ENCODE data around the gene ACAD9. TPM values are rescaled to one million over a fixed set of nuclear protein-coding genes. Genes with fewer than 3 reads are reported as not detected.
A peak's percentile ranks its signal among the peaks of the same experiment; 100 is the strongest.

The ACAD9 gene
- polyA plus RNA-seq, 3 donors, result 21.9 to 27.7 (median 25.6) TPM

- no peak for TF ChIP-seq CTCF (IDR thresholded peaks at IDR 0.05)
- Histone ChIP-seq H3K9ac (ENCODE audit: insufficient read depth, low read length, poor library complexity, severe bottlenecking) (no peak overlapping the region), H3K79me2 (ENCODE audit: insufficient read depth, low read length) (no peaks in the 10 kb centered on the region), H3K27ac (ENCODE audit: low read depth in 1 of 2, low read length in 2 of 2) (no peak overlapping the region), H3K4me2 (replicated peaks; ENCODE audit: extremely low read depth, low read length, poor library complexity, severe bottlenecking) (no peak overlapping the region), H3K9me3 (replicated peaks in 1 of 2; ENCODE audit: control insufficient read depth in 1 of 2, insufficient read depth in 1 of 2, low read length in 2 of 2) (peaks cover 0 to 15% of the 10 kb centered on the region in 2 donors), H3K36me3 (replicated peaks in 1 of 2; ENCODE audit: control insufficient read depth in 1 of 2, insufficient read depth in 2 of 2, low read length in 2 of 2) (no peaks in the 10 kb centered on the region), H4K20me1 (ENCODE audit: insufficient read depth, low read length) (no peaks in the 10 kb centered on the region), H3K27me3 (ENCODE audit: control insufficient read depth in 2 of 2, insufficient read depth in 2 of 2, low read length in 2 of 2) (no peaks in the 10 kb centered on the region), H3K4me1 (ENCODE audit: control insufficient read depth in 1 of 2, insufficient read depth in 2 of 2, low read length in 2 of 2) (peaks cover 61 to 70% of the 10 kb centered on the region in 2 donors), H2AFZ (ENCODE audit: insufficient read depth, low read depth, low read length, poor library complexity, severe bottlenecking) (no peak overlapping the region), H3K4me3 (replicated peaks in 1 of 3; ENCODE audit: low read depth in 2 of 3, low read length in 3 of 3) (no peak overlapping the region)
- peaks cover 0 to 2% of the 10 kb centered on the region in 2 donors for H3K36me3 Mint-ChIP-seq
- peaks cover 55% of the 10 kb centered on the region for H3K4me1 Mint-ChIP-seq
- H3K27me3 Mint-ChIP-seq (ENCODE audit: low read depth in 3 of 3), result peaks cover 0 to 3% (median 0%) of the 10 kb centered on the region in 3 donors
- intact Hi-C loops (cut with micrococcal nuclease), result loop anchor here in 1 of 2 donors (5.0 kb wide), 1 partner anchor 37 kb away; no protein-coding TSS in a partner anchor
- peaks cover 4 to 18% (median 13%) of the 10 kb centered on the region in 7 donors for H3K9me3 Mint-ChIP-seq
- H3K4me3 Mint-ChIP-seq, result no peak overlapping the region
- 97% methylated on average over 12 of the region's 13 CpGs for WGBS (ENCODE audit: insufficient coverage)
- no peak for DNase-seq
- no peak overlapping the region for H3K27ac Mint-ChIP-seq
These were observed 30.5 kb upstream of the ACAD9 start for GRCh38 chr3:128848936-128849335.

- Histone ChIP-seq H3K27me3 (ENCODE audit: control insufficient read depth in 2 of 2, insufficient read depth in 2 of 2, low read length in 2 of 2) (no peaks in the 10 kb centered on the region), H2AFZ (ENCODE audit: insufficient read depth, low read depth, low read length, poor library complexity, severe bottlenecking) (peak overlapping the region; percentile 48), H3K4me1 (ENCODE audit: control insufficient read depth in 1 of 2, insufficient read depth in 2 of 2, low read length in 2 of 2) (peaks cover 67 to 76% of the 10 kb centered on the region in 2 donors), H3K9me3 (replicated peaks in 1 of 2; ENCODE audit: control insufficient read depth in 1 of 2, insufficient read depth in 1 of 2, low read length in 2 of 2) (peaks cover 0 to 20% of the 10 kb centered on the region in 2 donors), H3K4me3 (replicated peaks in 1 of 3; ENCODE audit: low read depth in 2 of 3, low read length in 3 of 3) (no peak overlapping the region), H3K36me3 (replicated peaks in 1 of 2; ENCODE audit: control insufficient read depth in 1 of 2, insufficient read depth in 2 of 2, low read length in 2 of 2) (no peaks in the 10 kb centered on the region), H3K27ac (ENCODE audit: low read depth in 1 of 2, low read length in 2 of 2) (peak overlapping the region in 1 of 2 donors; percentile 51), H3K79me2 (ENCODE audit: insufficient read depth, low read length) (no peaks in the 10 kb centered on the region), H3K4me2 (replicated peaks; ENCODE audit: extremely low read depth, low read length, poor library complexity, severe bottlenecking) (no peak overlapping the region), H3K9ac (ENCODE audit: insufficient read depth, low read length, poor library complexity, severe bottlenecking) (no peak overlapping the region), H4K20me1 (ENCODE audit: insufficient read depth, low read length) (no peaks in the 10 kb centered on the region)
- H3K4me3 Mint-ChIP-seq, result no peak overlapping the region
- DNase-seq, result no peak
- 68% methylated on average over 8 of the region's 11 CpGs for WGBS (ENCODE audit: insufficient coverage)
- TF ChIP-seq CTCF (IDR thresholded peaks at IDR 0.05), result no peak
- H3K27me3 Mint-ChIP-seq (ENCODE audit: low read depth in 3 of 3), result peaks cover 0 to 3% (median 0%) of the 10 kb centered on the region in 3 donors
- peaks cover 8 to 24% (median 19%) of the 10 kb centered on the region in 7 donors for H3K9me3 Mint-ChIP-seq
- H3K27ac Mint-ChIP-seq, result peak overlapping the region in 4 of 7 donors; percentile 20 to 70 (median 52)
- peaks cover 61% of the 10 kb centered on the region for H3K4me1 Mint-ChIP-seq
- intact Hi-C loops (cut with micrococcal nuclease), result loop anchor here in 1 of 2 donors (5.0 kb wide), 1 partner anchor 38 kb away; no protein-coding TSS in a partner anchor
- H3K36me3 Mint-ChIP-seq, result peaks cover 1 to 7% of the 10 kb centered on the region in 2 donors
These were observed 29.4 kb upstream of the ACAD9 start for GRCh38 chr3:128849911-128850455.
